ENCODE data around the gene POMZP3.
"Not testable (repeated sequence)": the region's sequence is repeated elsewhere in the genome, so short reads cannot be mapped to it uniquely, and the experiment has no call there.

Gene POMZP3

DNA sequence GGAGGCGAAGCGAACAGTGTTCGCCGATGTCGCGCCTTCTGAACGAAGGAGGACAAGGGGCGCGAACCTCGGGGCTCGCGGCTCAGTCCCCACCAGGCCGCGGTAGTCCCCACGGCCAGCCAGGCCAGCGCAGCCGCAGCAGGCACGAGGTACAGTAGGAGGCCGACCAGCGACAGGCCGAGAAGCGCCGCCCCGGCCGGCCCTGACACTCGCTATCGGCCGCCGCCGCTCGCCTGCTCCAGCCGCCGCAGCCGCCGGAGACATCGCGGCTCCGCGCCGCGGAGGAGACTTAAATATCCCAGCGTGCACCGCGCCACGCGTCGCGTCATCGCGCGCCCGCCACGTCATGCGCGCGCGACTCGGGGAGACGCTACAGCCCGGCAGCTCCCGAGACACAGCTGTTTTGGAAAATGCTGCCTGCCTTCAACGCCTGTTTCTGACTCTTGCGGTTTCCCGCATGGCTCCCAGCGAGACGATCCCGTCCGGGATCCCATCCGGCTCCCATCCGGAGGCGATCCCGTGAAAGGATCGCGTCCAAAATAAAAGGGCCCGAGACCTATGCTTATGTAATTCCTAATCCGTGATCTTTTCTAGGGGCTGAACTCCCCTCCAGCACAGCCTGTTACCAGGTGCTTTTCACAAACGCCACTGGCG is at the start of gene POMZP3:
Gene POMZP3, minus strand, starts transcription at position 291 of the 654 bp plus-strand sequence. CDS start 1,215 bp downstream, outside the sequence.
- H3K36me3 ChIP-seq (ENCODE audit: insufficient read depth, low read length); H3K9me3 ChIP-seq (ENCODE audit: control insufficient read depth, insufficient read depth, low read length); H3K4me1 ChIP-seq (ENCODE audit: insufficient read depth, low read length): not testable (repeated sequence)
- H3K9ac ChIP-seq (ENCODE audit: low read depth, low read length): peak within 1 kb of the TSS; percentile 55

DNA sequence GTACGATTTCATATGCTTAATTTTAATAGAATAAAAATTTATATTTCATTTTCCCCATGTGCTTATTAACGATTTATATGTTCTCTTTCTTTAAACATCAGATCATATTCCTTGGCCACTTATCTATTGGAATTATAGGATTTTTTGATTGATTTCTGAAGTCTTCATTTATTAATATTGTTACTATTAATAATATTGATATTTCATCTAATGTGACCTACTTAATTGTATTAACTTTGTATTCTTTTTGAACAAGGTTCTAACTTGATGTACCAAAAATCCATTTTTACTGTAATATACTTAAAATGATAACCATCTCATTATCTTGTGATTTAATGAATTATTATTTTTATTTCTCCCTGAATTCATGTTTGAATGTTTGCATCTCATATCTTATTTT is 48.7 kb upstream of the POMZP3 start:
- not testable (repeated sequence) for H3K9ac ChIP-seq (ENCODE audit: low read depth, low read length); H3K4me1 ChIP-seq (ENCODE audit: insufficient read depth, low read length); H3K9me3 ChIP-seq (ENCODE audit: control insufficient read depth, insufficient read depth, low read length); H3K36me3 ChIP-seq (ENCODE audit: insufficient read depth, low read length)

DNA sequence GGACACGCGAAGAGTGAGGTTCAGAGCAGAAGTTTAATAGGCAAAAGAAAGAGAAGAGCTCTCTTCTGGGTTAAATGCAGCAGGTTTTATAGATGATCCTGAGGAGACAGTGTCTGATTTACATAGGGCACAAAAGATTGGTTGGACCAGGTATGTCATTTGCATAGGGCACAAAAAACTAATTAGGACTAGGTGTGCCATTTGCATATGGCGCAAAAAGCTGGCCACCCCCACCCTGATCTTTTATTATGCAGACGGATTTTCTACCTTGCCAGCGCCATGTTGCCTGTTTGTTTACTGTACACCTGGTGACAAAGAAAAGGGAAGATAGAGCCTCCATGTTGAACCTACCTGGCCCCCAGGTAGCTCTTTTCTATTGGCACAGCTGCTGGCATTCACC is 46.3 kb upstream of the POMZP3 start:
- H3K9me3 ChIP-seq (ENCODE audit: control insufficient read depth, insufficient read depth, low read length); H3K9ac ChIP-seq (ENCODE audit: low read depth, low read length); H3K36me3 ChIP-seq (ENCODE audit: insufficient read depth, low read length); H3K4me1 ChIP-seq (ENCODE audit: insufficient read depth, low read length): not testable (repeated sequence)

DNA sequence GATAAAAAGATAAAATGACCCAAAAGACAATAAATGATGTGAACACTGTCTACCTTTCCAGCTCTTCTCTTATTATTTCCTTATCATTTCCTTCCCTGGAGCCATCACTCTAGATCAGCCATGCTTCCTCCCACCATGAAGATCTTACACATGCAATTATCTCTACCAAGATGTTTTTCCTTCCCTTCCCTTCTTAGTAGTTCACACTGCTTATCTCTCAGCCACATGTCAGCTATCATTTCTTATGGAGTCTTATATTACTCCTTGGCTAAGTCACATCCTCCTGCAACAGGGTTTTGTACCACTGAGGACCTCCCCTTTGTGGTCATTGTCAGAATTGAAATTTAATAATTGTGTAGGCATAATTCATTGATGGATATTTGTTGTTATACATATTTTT is 32.1 kb upstream of the POMZP3 start:
- not testable (repeated sequence) for H3K36me3 ChIP-seq (ENCODE audit: insufficient read depth, low read length); H3K9ac ChIP-seq (ENCODE audit: low read depth, low read length); H3K4me1 ChIP-seq (ENCODE audit: insufficient read depth, low read length); H3K9me3 ChIP-seq (ENCODE audit: control insufficient read depth, insufficient read depth, low read length)

DNA sequence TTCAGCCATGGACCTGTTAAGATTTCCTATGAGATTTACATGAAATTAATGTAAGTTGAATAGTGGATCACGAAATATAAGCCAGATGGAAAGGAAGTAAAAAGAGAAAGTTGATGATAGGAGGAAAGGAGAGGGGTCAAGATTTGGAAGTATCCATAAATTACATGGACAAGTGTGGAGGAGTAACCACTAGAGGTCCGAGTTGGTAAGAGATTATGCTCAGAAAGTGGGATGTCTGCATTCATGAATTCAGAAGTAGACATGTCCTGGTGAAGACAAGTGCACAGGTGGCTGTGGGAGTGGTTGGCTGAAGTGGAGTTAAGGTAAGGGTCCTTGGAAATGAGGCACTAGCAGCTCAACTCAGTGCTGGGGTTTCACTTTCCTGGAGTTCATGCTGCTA is 29.3 kb upstream of the POMZP3 start:
- H3K9ac ChIP-seq (ENCODE audit: low read depth, low read length); H3K9me3 ChIP-seq (ENCODE audit: control insufficient read depth, insufficient read depth, low read length); H3K4me1 ChIP-seq (ENCODE audit: insufficient read depth, low read length); H3K36me3 ChIP-seq (ENCODE audit: insufficient read depth, low read length): not testable (repeated sequence)

DNA sequence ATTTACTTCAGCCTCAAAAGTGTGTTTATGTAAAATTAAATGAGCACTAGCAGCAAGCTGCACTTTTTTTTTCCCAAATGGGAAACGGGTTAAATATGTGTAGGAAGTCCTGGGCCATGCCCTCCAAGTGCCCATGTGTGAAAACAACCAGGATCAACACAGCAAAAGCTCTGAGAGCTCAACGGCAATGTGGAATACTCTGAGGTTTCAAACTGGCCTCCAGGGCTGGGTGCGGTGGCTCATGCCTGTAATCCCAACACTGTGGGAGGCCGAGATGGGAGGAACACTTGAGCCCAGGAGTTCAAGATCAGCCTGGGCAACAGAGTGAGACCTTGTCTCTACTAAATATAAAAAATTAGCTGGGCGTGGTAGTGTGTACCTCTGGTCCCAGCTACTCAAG is 15.5 kb upstream of the POMZP3 start:
- not testable (repeated sequence) for H3K9ac ChIP-seq (ENCODE audit: low read depth, low read length)

DNA sequence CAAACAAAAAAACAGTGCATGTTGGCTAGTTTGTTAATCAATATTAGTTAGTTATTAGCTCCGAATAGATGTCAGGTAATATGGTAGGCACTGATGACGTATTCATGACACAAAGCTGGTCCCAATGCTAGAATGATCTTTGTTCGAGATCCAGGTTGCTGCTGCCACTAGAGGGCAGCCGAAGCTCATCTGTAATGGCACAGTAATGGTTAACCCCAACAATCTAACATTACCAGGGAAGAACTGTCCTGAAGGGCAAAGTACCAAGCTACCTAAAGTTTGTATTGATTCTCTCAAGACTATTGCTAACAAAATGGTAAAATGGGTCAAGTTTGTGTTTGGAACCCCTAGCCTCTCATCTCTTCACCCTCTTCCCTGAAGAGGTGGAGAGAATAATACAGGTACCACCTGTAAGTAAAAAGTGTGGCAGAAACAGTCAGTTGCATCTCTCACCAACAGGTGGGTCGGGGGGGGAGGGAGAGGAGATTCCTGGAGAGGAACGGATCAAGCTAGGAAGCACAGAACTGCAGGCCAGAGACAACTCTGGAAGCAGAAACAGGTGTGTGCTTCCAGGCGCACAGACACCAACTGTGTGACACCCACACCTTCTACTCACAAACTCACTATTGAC is 10.1 kb upstream of the POMZP3 start:
- not testable (repeated sequence) for H3K9me3 ChIP-seq (ENCODE audit: control insufficient read depth, insufficient read depth, low read length); H3K36me3 ChIP-seq (ENCODE audit: insufficient read depth, low read length); H3K4me1 ChIP-seq (ENCODE audit: insufficient read depth, low read length); H3K9ac ChIP-seq (ENCODE audit: low read depth, low read length)

More for the DNA sequence above, 15.5 kb upstream of the POMZP3 start:
- H3K36me3 ChIP-seq (ENCODE audit: insufficient read depth, low read length); H3K4me1 ChIP-seq (ENCODE audit: insufficient read depth, low read length); H3K9me3 ChIP-seq (ENCODE audit: control insufficient read depth, insufficient read depth, low read length): not testable (repeated sequence)

DNA sequence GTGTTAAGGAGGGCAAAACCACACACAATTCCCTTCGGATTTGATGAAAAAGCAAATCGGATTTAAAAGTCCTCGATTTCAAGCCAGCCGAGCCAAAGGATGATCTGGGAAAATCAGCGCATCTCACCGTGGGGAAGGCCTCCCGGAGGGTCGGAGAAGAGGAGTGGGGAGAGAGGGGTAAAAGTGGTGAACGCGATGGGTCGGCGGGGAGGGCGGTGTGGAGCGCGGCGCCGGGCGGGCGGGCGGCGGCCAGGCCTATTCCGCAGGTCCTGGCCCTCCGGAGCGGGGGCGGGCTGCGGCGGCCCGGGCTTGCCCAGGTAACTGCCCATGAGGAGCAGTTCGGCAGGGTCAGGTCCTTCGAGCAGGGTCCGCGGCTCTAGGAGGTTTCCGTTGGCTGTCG is 498 bp downstream of the POMZP3 start:
- H3K4me1 ChIP-seq (ENCODE audit: insufficient read depth, low read length); H3K36me3 ChIP-seq (ENCODE audit: insufficient read depth, low read length); H3K9me3 ChIP-seq (ENCODE audit: control insufficient read depth, insufficient read depth, low read length): not testable (repeated sequence)
- peak overlapping the region; percentile 55 for H3K9ac ChIP-seq (ENCODE audit: low read depth, low read length)

DNA sequence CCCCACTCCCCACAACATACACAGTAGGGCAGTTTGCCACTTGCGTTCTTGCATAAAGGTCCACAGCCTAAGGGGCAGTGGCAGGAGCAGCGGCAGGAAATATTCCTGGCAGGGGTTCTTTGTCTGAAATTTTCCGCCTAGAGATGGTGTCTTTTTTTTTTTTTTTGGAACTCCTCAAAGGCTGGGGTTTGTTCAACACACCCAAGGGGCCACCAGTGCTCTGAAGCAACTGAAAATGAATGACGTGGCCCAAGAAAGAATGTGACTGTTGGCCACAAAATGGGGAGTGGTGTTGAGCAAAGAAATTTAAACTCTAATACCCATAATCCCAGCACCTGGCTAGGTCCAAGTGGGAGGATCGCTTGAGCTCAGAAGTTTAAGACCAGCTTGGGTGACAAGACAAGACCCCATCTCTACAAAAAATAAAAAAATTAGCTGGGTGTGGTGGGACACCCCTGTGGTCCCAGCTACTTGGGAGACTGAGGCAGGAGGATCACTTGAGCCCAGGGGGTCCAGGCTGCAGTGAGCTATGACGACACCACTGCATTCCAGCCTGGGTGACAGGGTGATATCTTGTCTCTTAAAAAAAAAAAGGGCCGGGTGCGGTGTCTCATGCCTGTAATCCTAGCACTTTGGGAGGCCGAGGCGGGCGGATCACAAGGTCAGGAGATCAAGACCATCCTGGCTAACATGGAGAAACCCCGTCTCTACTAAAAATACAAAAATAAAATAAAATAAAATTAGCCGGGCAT is 7.5 kb downstream of the POMZP3 start:
- not testable (repeated sequence) for H3K36me3 ChIP-seq (ENCODE audit: insufficient read depth, low read length); H3K9ac ChIP-seq (ENCODE audit: low read depth, low read length); H3K9me3 ChIP-seq (ENCODE audit: control insufficient read depth, insufficient read depth, low read length); H3K4me1 ChIP-seq (ENCODE audit: insufficient read depth, low read length)

DNA sequence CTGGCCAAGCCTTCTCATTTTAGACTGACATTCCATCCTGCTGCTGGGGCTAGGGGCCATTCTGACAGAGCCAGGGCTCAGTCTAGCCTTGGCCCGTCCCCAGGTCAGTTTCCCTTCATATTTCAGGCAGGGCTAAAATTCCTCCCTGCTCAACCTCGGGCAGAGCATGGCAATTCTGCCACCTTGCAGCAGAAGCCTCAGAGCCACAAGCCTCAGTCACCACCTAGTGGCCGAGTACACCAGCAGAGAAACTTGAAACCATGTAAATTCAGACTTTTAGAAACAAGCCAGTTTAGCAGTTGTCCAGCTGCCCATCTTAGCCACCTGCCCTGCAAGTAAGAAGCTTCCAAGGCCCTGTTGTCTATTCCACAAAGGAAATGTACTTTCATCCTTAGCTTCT is 13.3 kb downstream of the POMZP3 start:
- not testable (repeated sequence) for H3K36me3 ChIP-seq (ENCODE audit: insufficient read depth, low read length); H3K9me3 ChIP-seq (ENCODE audit: control insufficient read depth, insufficient read depth, low read length); H3K9ac ChIP-seq (ENCODE audit: low read depth, low read length); H3K4me1 ChIP-seq (ENCODE audit: insufficient read depth, low read length)

DNA sequence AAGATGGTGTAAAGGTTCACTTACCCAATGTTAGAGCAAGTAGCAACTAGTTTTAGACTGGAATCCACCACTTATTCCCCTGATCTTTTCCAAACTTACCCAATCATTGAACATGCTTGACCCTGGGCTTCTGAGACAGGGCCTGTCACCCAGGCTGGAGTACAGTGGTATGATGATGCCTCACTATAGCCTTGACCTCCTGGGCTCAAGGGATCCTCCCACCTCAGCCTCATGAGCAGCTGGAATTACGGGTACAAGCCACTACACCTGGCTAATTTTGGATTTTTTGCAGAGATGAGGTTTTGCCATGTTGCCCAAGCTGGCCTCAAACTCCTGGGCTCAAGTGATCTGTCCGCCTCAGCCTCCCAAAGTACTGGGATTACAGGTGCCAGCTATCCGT is 14.8 kb downstream of the POMZP3 start:
- not testable (repeated sequence) for H3K36me3 ChIP-seq (ENCODE audit: insufficient read depth, low read length); H3K9ac ChIP-seq (ENCODE audit: low read depth, low read length); H3K9me3 ChIP-seq (ENCODE audit: control insufficient read depth, insufficient read depth, low read length); H3K4me1 ChIP-seq (ENCODE audit: insufficient read depth, low read length)

DNA sequence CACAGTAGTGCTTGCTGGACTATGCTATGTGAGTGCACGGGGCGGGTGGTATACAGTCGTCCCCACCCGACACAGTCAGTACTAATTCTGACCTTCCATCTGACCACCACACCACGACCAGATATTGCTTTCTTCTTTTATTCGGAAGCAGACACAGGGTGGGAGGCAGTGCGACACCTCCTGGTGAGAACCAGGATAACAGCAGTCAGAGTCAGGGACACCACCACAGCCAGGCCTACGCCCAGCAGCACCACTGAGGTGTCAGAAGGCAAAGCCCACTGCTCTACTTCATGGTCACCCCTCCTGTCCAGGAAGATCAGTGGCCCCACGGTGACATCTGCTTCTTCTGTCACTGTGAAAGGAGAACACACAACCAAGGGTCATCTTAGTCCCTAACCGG is 17.2 kb downstream of the POMZP3 start:
- H3K4me1 ChIP-seq (ENCODE audit: insufficient read depth, low read length); H3K9me3 ChIP-seq (ENCODE audit: control insufficient read depth, insufficient read depth, low read length); H3K9ac ChIP-seq (ENCODE audit: low read depth, low read length); H3K36me3 ChIP-seq (ENCODE audit: insufficient read depth, low read length): not testable (repeated sequence)

DNA sequence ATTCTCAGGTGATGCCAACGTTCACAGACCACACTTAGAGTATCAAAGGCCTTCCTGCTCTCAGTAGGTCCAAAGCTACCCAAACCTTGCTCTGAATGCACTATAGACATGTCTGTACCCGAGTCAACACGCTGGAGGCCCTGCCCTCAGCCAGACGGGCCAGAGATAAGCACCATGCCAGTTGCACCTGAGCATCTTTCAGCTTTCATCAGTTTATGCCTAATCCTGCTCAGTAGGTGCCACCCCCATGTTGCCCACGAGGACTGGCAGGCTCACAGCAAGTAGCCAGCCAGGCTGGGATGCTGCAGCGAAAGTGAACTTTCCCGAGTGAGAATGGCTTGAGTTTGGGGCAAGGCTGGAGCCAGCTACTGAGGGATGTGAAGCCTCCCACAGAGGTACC is 18.6 kb downstream of the POMZP3 start:
- not testable (repeated sequence) for H3K9ac ChIP-seq (ENCODE audit: low read depth, low read length); H3K4me1 ChIP-seq (ENCODE audit: insufficient read depth, low read length); H3K9me3 ChIP-seq (ENCODE audit: control insufficient read depth, insufficient read depth, low read length); H3K36me3 ChIP-seq (ENCODE audit: insufficient read depth, low read length)

DNA sequence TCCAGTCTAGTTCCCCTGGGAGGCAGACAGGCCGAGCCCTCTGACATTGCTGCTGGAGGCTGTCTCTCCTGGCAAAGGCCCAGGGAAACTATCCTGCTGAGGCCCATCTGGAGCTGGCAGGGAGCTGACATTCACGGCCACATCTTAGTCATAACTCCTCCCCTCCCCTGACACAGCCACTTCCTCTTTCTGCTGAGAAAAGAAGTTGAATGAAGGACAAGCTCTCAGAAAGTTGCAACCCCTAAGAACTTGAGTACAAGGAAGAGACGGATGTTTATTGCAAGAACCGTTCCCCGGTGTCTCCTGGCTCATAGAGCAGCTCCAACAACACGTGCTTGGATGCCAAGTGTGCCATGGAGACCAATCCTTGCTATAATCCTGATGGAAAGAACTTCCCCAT is 21.1 kb downstream of the POMZP3 start:
- H3K9ac ChIP-seq (ENCODE audit: low read depth, low read length); H3K4me1 ChIP-seq (ENCODE audit: insufficient read depth, low read length); H3K36me3 ChIP-seq (ENCODE audit: insufficient read depth, low read length); H3K9me3 ChIP-seq (ENCODE audit: control insufficient read depth, insufficient read depth, low read length): not testable (repeated sequence)

DNA sequence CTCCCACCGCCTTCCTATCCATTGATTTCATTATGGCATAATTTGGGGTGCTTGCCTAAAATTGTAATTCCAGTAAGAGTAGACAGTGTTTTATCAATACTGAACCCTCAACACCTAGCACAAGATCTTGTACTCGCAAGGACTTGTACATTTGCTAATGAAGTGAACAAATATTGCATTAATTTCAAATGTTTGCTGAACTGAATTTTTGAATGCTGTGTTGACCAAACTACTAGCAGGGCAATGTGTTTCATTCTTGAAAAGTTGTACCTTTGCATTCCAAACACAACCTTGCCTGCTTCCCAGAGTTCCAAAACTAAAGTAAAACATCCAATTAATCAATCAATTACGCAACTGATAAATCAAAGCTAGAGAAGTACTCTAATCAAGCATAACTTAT is 26.4 kb downstream of the POMZP3 start:
- H3K9ac ChIP-seq (ENCODE audit: low read depth, low read length); H3K4me1 ChIP-seq (ENCODE audit: insufficient read depth, low read length); H3K9me3 ChIP-seq (ENCODE audit: control insufficient read depth, insufficient read depth, low read length); H3K36me3 ChIP-seq (ENCODE audit: insufficient read depth, low read length): not testable (repeated sequence)

Measured in ES-I3 (cell line).